SIG-M5 treated with dmso at 0.1 percent for 504 hours (cell line): ENCODE measurements around the gene E2F1.

Experiments used
- DNase-seq: peaks from one replicate; lab custom pipeline; 2025; ENCODE audit not compliant: unreplicated experiment; lab: John Stamatoyannopoulos, UW

Gene E2F1

GRCh38 chr20:33686100-33686983, at the start of gene E2F1:
E2F1 (minus strand) TSS chr20:33686385; CDS start chr20:33686264, 121 bp downstream.
- DNase-seq = peak; percentile 93

- peak; percentile 83 for DNase-seq
These were observed 47.7 kb upstream of the E2F1 start for GRCh38 chr20:33733654-33734576.

GRCh38 chr20:33732166-33732970, 46.2 kb upstream of the E2F1 start:
- DNase-seq = peak; percentile 91

- DNase-seq = peak; percentile 91
These were observed 45.5 kb upstream of the E2F1 start, which contains the start of gene ZNF341 for GRCh38 chr20:33731693-33732165. ZNF341 (plus strand) TSS chr20:33731996; CDS start chr20:33732022, 26 bp downstream.

GRCh38 chr20:33730946-33731692, 44.9 kb upstream of the E2F1 start:
- DNase-seq = no peak

- no peak for DNase-seq
These were observed 42.9 kb upstream of the E2F1 start for GRCh38 chr20:33729101-33729500.

GRCh38 chr20:33728463-33728862, 42.3 kb upstream of the E2F1 start:
- DNase-seq = no peak

GRCh38 chr20:33727806-33728205, 41.6 kb upstream of the E2F1 start:
- no peak for DNase-seq

GRCh38 chr20:33727115-33727479, 40.9 kb upstream of the E2F1 start:
- DNase-seq = no peak

GRCh38 chr20:33725607-33726264, 39.6 kb upstream of the E2F1 start:
- DNase-seq = no peak

- peak; percentile 93 for DNase-seq
These were observed 38.4 kb upstream of the E2F1 start for GRCh38 chr20:33724439-33725094.

- DNase-seq = no peak
These were observed 35.4 kb upstream of the E2F1 start for GRCh38 chr20:33721391-33722140.

- DNase-seq = peak; percentile 98
These were observed 34.0 kb upstream of the E2F1 start, which contains the start of gene PXMP4 for GRCh38 chr20:33719989-33720709. PXMP4 (minus strand) TSS chr20:33720310; CDS start chr20:33720207, 103 bp downstream.

GRCh38 chr20:33719277-33719988, 33.2 kb upstream of the E2F1 start:
- no peak for DNase-seq

- no peak for DNase-seq
These were observed 30.3 kb upstream of the E2F1 start for GRCh38 chr20:33716498-33716897.

- DNase-seq = no peak
These were observed 27.7 kb upstream of the E2F1 start for GRCh38 chr20:33713865-33714367.

- no peak for DNase-seq
These were observed 25.2 kb upstream of the E2F1 start for GRCh38 chr20:33711446-33711738.
